22Rv1 (cell line): ENCODE measurements around the gene VTI1A.

Experiments
- ZFX ChIP-seq: fragments of 450-650 bp; IDR thresholded peaks from 2 replicates; pipeline ENCODE4 v1.6.1; 2017; ENCODE audit warnings: antibody characterized with exemption, borderline replicate concordance
- TF ChIP-seq, protein P1 (sequence below): fragments of 450-650 bp; IDR thresholded peaks from 2 replicates; pipeline ENCODE4 v1.5.1; 2017; ENCODE audit warnings: mild to moderate bottlenecking

DNA sequence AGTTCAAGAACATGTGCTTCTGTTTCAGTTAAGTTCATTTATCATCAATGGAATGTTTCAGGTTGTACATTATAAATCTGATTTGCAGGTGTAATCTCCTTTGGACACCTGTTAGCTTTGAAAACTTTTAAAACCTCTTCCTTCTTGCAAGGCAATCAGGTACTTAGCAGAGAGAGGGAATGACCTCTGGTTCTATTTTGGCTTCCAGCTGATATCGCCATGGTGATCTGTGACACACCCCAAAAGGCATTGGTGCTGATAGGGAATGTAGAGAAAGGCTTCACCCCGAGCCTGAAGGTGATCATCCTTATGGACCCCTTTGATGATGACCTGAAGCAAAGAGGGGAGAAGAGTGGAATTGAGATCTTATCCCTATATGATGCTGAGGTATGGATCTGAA, 37.7 kb upstream of the VTI1A start:
- TF ChIP-seq, protein P1, sequence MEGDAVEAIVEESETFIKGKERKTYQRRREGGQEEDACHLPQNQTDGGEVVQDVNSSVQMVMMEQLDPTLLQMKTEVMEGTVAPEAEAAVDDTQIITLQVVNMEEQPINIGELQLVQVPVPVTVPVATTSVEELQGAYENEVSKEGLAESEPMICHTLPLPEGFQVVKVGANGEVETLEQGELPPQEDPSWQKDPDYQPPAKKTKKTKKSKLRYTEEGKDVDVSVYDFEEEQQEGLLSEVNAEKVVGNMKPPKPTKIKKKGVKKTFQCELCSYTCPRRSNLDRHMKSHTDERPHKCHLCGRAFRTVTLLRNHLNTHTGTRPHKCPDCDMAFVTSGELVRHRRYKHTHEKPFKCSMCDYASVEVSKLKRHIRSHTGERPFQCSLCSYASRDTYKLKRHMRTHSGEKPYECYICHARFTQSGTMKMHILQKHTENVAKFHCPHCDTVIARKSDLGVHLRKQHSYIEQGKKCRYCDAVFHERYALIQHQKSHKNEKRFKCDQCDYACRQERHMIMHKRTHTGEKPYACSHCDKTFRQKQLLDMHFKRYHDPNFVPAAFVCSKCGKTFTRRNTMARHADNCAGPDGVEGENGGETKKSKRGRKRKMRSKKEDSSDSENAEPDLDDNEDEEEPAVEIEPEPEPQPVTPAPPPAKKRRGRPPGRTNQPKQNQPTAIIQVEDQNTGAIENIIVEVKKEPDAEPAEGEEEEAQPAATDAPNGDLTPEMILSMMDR: no peak
- TF ChIP-seq ZFX: no peak
